ENCODE data around the gene CDC25B. TPM values are rescaled to one million over a fixed set of nuclear protein-coding genes. Genes with fewer than 3 reads are reported as not detected.
"Not testable (repeated sequence)": the region's sequence is repeated elsewhere in the genome, so short reads cannot be mapped to it uniquely, and the experiment has no call there.

CDC25B gene
- total RNA-seq, 1 donor from 2014 or later: 55.2 TPM

DNA sequence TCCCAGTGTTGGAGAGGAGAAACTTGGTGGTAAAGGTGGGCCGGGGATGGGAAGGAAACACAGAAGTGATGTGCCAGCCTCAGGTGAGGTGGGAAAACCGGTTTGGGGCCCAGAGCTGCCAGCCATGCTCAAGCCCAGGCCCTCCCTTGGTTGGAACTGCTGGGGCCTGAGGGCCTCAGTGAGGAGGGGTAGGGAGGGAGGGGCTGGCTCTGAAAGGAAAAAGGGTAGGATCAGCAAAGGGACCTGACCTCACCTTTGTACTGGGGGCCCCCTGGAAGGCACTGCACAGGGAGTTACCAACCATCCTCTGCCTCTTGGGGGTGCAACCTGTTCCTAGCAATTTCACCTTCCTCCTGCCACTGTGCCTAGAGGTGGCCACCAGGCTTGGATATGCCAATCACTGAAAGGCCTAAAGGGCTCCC is 13.0 kb upstream of the CDC25B start:
- intact Hi-C loops (cut with DNase I): no loop called here

DNA sequence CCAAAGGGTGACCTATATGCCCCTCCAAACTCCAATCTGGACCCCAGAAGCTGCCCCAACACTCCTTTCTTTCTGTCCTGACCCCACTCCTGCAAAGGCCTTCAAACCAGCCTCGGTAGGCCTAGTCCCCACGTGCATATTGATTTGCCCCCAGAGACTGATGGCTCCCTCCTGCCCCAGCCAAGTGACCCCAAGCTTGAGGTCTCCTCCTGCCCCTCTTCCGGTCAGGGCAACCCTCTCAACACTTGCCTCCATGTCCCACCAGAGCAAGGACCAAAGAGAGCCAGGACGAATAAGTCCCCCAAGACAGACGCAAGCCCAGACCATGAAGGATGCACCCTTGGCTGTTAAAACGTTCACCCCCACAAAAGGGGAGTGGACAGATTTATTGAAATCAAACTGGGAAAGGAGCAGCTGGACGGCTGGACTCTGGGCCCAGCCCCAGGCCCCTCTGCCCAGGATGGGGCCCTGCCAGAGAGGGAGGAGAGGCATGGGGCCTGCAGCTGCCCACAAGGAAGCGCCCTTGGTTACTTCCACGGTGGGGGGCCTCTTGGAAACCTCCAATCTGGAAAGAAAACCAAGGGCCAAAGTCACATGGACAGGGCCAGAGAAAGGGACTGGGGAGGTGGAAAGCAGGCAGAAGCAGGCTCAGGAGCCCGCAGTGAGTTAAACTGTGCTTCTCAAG is 12.5 kb upstream of the CDC25B start:
- intact Hi-C loops (cut with DNase I): no loop called here

More for the DNA sequence above, 13.0 kb upstream of the CDC25B start:
- no peak for DNase-seq (ENCODE audit: low spot score)
- no peak for ATAC-seq

GRCh38 chr20:3784216-3784853 is 11.8 kb upstream of the CDC25B start:
- intact Hi-C loops (cut with DNase I): no loop called here
- ATAC-seq: no peak
- DNase-seq (ENCODE audit: low spot score): no peak

More for the DNA sequence above, 12.5 kb upstream of the CDC25B start:
- no peak for ATAC-seq
- DNase-seq (ENCODE audit: low spot score): no peak

GRCh38 chr20:3784863-3785239 is 11.3 kb upstream of the CDC25B start:
- DNase-seq (ENCODE audit: low spot score) (no peak), ATAC-seq (no peak)
- intact Hi-C loops (cut with DNase I): no loop called here

- no peak for DNase-seq (ENCODE audit: low spot score)
- intact Hi-C loops (cut with DNase I): loop anchor here (2.0 kb wide), 1 partner anchor 35 kb away; the partner anchor contains the start of gene AP5S1
- no peak for ATAC-seq
Observed at GRCh38 chr20:3785240-3786125, 10.6 kb upstream of the CDC25B start.

DNA sequence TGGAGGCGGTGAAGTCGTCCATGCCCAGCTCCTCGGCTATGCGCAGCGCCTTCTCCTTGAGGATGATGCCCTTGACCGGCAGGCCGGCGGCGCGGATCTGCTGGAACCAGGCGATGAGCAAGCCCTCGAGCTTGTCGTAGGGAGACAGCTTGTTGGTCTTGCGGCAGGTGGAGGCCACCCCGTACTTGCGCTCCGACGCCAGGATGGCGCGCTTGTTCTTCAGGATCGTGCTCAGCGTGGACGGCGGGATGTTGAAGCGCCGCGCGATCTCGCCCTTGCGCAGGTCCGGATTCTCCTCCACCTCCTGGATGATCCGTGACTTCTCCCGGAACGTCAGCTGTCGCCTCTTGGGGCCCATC is 10.0 kb upstream of the CDC25B start:
- no peak for DNase-seq (ENCODE audit: low spot score)
- ATAC-seq: peak; percentile 13

DNA sequence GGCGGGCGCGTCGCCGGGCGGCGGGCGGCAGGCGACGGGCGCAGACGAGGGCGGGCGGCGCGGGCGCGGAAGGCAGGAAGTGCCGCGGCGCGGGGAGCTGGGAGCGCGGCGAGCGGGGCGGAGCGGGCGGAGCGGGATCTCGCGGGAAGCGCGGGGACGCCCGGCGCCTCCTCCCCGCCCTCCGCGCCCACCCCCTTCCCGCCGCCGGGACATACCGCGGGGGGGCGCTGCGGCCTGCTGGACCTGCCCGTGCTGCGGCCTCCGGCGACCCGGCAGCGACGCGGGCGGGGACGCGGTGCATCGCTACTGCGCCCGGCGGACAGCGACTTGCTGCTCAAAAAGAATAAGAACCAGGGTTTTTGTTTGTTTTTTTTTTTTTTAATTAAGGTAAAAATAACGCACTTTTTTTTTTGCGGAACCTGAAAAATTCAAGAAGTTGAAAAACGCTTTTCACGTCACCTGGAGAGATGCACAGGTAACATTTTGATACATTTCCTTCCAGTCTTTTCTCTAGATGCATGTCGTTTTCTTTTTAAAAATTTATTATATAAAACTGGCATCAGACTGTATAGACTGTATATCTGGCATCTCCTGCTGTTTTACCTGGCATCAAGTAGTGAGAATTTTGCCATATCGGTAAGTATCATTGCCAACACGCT is 9.3 kb upstream of the CDC25B start, which contains the start of gene CENPB:
Gene CENPB (minus strand): TSS at position 76 of the 659 bp plus-strand sequence. CDS start 257 bp downstream, outside the sequence.
- DNase-seq (ENCODE audit: low spot score) (peak; percentile 94), ATAC-seq (peak; percentile 88)
- intact Hi-C loops (cut with DNase I): loop anchor here (2.0 kb wide), 1 partner anchor 34 kb away; the partner anchor contains the start of gene AP5S1

More for the DNA sequence above, 10.0 kb upstream of the CDC25B start:
- intact Hi-C loops (cut with DNase I): loop anchor here (2.0 kb wide), 1 partner anchor 35 kb away; the partner anchor contains the start of gene AP5S1

DNA sequence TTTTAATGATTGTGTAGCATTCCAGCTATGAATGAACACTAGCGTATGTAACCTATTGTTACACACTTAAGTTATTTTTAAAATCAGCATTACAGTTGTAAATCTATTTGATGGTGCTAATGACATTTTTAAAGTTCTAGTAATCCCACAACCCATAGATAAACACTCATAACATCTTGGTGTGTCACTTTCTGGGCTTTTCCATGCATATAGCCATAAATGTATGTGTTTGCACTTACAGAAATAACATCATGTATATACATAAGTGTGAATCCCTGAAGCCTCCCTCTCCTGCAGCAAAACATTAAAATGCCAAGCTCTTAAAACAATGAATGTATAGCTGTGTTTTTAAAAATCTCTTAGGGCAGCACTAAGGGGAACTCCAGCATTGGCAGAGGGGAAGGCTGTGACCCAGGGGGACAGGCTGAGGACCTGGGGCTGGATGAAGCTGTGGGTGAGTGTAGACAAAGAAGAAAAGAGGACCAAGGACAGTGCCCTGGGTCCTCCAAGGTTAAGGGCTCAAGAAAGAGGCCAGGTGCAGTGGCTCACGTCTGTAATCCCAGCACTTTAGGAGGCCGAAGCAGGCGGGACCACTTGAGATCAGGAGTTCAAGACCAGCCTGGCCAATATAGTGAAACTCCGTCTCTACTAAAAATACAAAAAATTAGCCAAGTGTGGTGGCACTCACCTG is 8.6 kb upstream of the CDC25B start:
- intact Hi-C loops (cut with DNase I): loop anchor here (2.0 kb wide), 1 partner anchor 33 kb away; the partner anchor contains the start of gene AP5S1
- DNase-seq (ENCODE audit: low spot score) (no peak), ATAC-seq (no peak)

- ATAC-seq: no peak
- intact Hi-C loops (cut with DNase I): no loop called here
- no peak for DNase-seq (ENCODE audit: low spot score)
Observed at GRCh38 chr20:3788685-3789155, 7.4 kb upstream of the CDC25B start.

GRCh38 chr20:3789201-3789600 is 6.9 kb upstream of the CDC25B start:
- DNase-seq (ENCODE audit: low spot score); intact Hi-C loops (cut with DNase I); ATAC-seq: not testable (repeated sequence)

GRCh38 chr20:3794168-3794567 is 1.9 kb upstream of the CDC25B start:
- intact Hi-C loops (cut with DNase I); ATAC-seq; DNase-seq (ENCODE audit: low spot score): not testable (repeated sequence)

GRCh38 chr20:3794701-3795420 is 1.2 kb upstream of the CDC25B start:
- no peak for ATAC-seq
- DNase-seq (ENCODE audit: low spot score): no peak
- intact Hi-C loops (cut with DNase I): no loop called here

DNA sequence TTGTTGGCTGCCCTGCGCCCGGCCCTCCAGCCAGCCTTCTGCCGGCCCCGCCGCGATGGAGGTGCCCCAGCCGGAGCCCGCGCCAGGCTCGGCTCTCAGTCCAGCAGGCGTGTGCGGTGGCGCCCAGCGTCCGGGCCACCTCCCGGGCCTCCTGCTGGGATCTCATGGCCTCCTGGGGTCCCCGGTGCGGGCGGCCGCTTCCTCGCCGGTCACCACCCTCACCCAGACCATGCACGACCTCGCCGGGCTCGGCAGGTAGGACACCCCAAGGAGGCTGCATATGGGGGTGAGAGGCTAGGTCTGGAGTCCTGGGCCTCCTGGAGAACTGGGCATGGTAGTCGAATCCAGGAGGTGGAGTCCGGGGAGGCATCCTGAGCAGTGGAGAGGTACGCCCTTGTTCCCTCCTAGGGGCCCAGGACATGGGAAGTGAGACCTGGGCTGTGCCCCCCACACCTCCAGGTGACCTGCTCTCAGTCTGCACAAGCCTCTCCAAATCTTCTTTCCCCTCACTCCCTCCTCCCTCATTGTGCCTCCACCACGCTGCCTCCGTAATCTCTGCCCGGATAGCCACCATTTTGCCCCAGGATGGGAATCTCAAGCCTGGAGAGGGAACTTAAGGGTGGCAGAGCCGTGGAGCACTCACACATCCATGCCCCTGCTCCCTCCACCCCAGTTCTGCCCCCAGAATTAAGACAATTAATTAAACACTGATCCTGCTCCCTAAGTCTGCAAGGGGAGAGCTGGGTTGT is 541 bp downstream of the CDC25B start:
- ATAC-seq (no peak), DNase-seq (ENCODE audit: low spot score) (no peak)
- intact Hi-C loops (cut with DNase I): no loop called here

DNA sequence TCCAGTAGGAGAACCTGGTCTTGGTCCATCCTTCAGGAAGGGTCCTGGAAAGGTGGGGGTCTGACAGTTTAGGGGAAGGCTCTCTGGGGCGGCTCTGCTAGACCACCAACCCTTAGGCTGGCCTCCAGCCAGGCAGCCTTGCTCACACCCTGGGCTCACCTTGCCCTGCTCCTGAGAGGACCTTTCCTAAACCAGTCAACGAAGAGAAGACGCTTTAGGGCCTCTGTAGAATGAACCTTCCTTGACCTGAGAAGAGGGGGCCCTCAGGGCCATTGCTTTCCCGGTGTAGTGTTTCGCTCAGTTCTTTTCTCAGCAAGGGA is 1.1 kb downstream of the CDC25B start:
- ATAC-seq (no peak), DNase-seq (ENCODE audit: low spot score) (no peak)
- intact Hi-C loops (cut with DNase I): no loop called here

GRCh38 chr20:3797592-3798372 is 1.7 kb downstream of the CDC25B start:
- ATAC-seq (no peak), DNase-seq (ENCODE audit: low spot score) (no peak)
- intact Hi-C loops (cut with DNase I): no loop called here

GRCh38 chr20:3798373-3798768 is 2.3 kb downstream of the CDC25B start:
- intact Hi-C loops (cut with DNase I): no loop called here
- no peak for DNase-seq (ENCODE audit: low spot score)
- ATAC-seq: no peak
